DND-41 (cell line): ENCODE results near the gene DNASE1L2.

Experiments
- ATAC-seq: fragments of 200-7000 bp; cut with Tn5 transposase; 3 replicates; pipeline ENCODE4 v1.9.1; 2021; ENCODE audit warnings: low read depth; ENCODE audit not compliant: insufficient read depth
- DNase-seq: peaks from one replicate; pipeline ENCODE4 v3.0.0-alpha.2; 2020
- H2AFZ ChIP-seq: 2 replicates; pipeline ENCODE4 v1.6.0; 2012; ENCODE audit warnings: low read depth, low read length
- H3K27ac ChIP-seq: 2 replicates; pipeline ENCODE4 v1.5.1; 2012; ENCODE audit warnings: low read length, inconsistent platforms
- H3K27me3 ChIP-seq: fragments of 200-600 bp; sonication (generic); 2 replicates; pipeline ENCODE4 v1.6.0; 2012; ENCODE audit warnings: low read length, mild to moderate bottlenecking, inconsistent platforms; ENCODE audit not compliant: insufficient read depth, poor library complexity
- H3K36me3 ChIP-seq: 2 replicates; pipeline ENCODE4 v1.5.1; 2012; ENCODE audit warnings: low read length, inconsistent platforms; ENCODE audit not compliant: insufficient read depth
- H3K4me1 ChIP-seq: 2 replicates; pipeline ENCODE4 v1.5.1; 2012; ENCODE audit warnings: mild to moderate bottlenecking, low read length; ENCODE audit not compliant: insufficient read depth
- H3K4me2 ChIP-seq: 2 replicates; pipeline ENCODE4 v1.6.0; 2012; ENCODE audit warnings: mild to moderate bottlenecking, moderate library complexity, low read length, inconsistent platforms; ENCODE audit not compliant: insufficient read depth
- H3K4me3 ChIP-seq, 2 experiments: fragments of 200-600 bp in 1 of 2; shearing (Covaris generic) in 1 of 2; 2 replicates each; pipeline ENCODE4 v1.5.1; 2012 to 2016; ENCODE audit warnings: inconsistent platforms in 2 of 2, low read length in 2 of 2, mild to moderate bottlenecking in 2 of 2, low read depth in 1 of 2, moderate library complexity in 1 of 2
- H3K79me2 ChIP-seq: 2 replicates; pipeline ENCODE4 v1.6.0; 2012; ENCODE audit warnings: low read length, inconsistent platforms; ENCODE audit not compliant: insufficient read depth
- H3K9ac ChIP-seq: 2 replicates; pipeline ENCODE4 v1.6.0; 2012; ENCODE audit warnings: low read depth, mild to moderate bottlenecking, inconsistent platforms, low read length, moderate library complexity
- H3K9me3 ChIP-seq: 2 replicates; pipeline ENCODE4 v1.5.1; 2012; ENCODE audit warnings: low read length, moderate library complexity, mild to moderate bottlenecking, inconsistent platforms; ENCODE audit not compliant: insufficient read depth, severe bottlenecking
- H4K20me1 ChIP-seq: 2 replicates; pipeline ENCODE4 v1.6.0; 2012; ENCODE audit warnings: low read length; ENCODE audit not compliant: insufficient read depth
- CTCF ChIP-seq: IDR thresholded peaks from 2 replicates; pipeline ENCODE4 v1.5.1; 2012; ENCODE audit warnings: borderline replicate concordance, low read length, moderate library complexity, mild to moderate bottlenecking; ENCODE audit not compliant: poor library complexity, severe bottlenecking; ENCODE audit errors: extremely low read depth
- EZH2 ChIP-seq: IDR thresholded peaks from 3 replicates; pipeline ENCODE4 v1.6.1; 2012; ENCODE audit warnings: borderline replicate concordance, low read depth, mild to moderate bottlenecking, moderate library complexity, low read length, inconsistent platforms; ENCODE audit not compliant: severe bottlenecking

Gene DNASE1L2

GRCh38 chr16:2196981-2197511, 39.2 kb upstream of the DNASE1L2 start:
- Histone ChIP-seq H2AFZ (no peak overlapping the region), H3K4me2 (no peak overlapping the region), H3K4me3 (no peak overlapping the region), H3K9me3 (no peaks in the 10 kb centered on the region), H3K27me3 (peaks cover 49% of the 10 kb centered on the region), H3K79me2 (no peaks in the 10 kb centered on the region), H3K36me3 (no peaks in the 10 kb centered on the region), H3K9ac (no peak overlapping the region), H3K27ac (no peak overlapping the region), H4K20me1 (peaks cover 16% of the 10 kb centered on the region), H3K4me1 (peaks cover 12% of the 10 kb centered on the region)
- ATAC-seq (no peak), DNase-seq (no peak)
- no peak for TF ChIP-seq CTCF
- TF ChIP-seq EZH2: no peak

GRCh38 chr16:2197765-2198164, 38.5 kb upstream of the DNASE1L2 start:
- Histone ChIP-seq H2AFZ (no peak overlapping the region), H3K27me3 (peaks cover 49% of the 10 kb centered on the region), H4K20me1 (peaks cover 16% of the 10 kb centered on the region), H3K4me1 (peaks cover 12% of the 10 kb centered on the region), H3K79me2 (no peaks in the 10 kb centered on the region), H3K4me3 (no peak overlapping the region), H3K27ac (no peak overlapping the region), H3K4me2 (no peak overlapping the region), H3K9me3 (no peaks in the 10 kb centered on the region), H3K9ac (no peak overlapping the region), H3K36me3 (no peaks in the 10 kb centered on the region)
- TF ChIP-seq EZH2: no peak
- no peak for TF ChIP-seq CTCF
- ATAC-seq (no peak), DNase-seq (no peak)

- Histone ChIP-seq H3K27ac (no peak overlapping the region), H3K36me3 (no peaks in the 10 kb centered on the region), H2AFZ (no peak overlapping the region), H3K9me3 (no peaks in the 10 kb centered on the region), H3K4me3 (no peak overlapping the region), H3K4me2 (no peak overlapping the region), H3K9ac (no peak overlapping the region), H3K79me2 (no peaks in the 10 kb centered on the region), H3K27me3 (peaks cover 49% of the 10 kb centered on the region), H4K20me1 (peaks cover 15% of the 10 kb centered on the region), H3K4me1 (peaks cover 12% of the 10 kb centered on the region)
- ATAC-seq: no peak
- DNase-seq: no peak
- TF ChIP-seq CTCF: no peak
- no peak for TF ChIP-seq EZH2
Observed at GRCh38 chr16:2198283-2198682, 38.0 kb upstream of the DNASE1L2 start.

- Histone ChIP-seq H3K27me3 (peaks cover 44% of the 10 kb centered on the region), H3K4me3 (no peak overlapping the region), H3K9me3 (no peaks in the 10 kb centered on the region), H3K36me3 (no peaks in the 10 kb centered on the region), H3K9ac (no peak overlapping the region), H3K4me2 (no peak overlapping the region), H3K4me1 (peaks cover 12% of the 10 kb centered on the region), H4K20me1 (peaks cover 11% of the 10 kb centered on the region), H2AFZ (no peak overlapping the region), H3K79me2 (no peaks in the 10 kb centered on the region), H3K27ac (no peak overlapping the region)
- ATAC-seq (no peak), DNase-seq (no peak)
- no peak for TF ChIP-seq EZH2
- TF ChIP-seq CTCF: no peak
Observed at GRCh38 chr16:2199095-2199494, 37.1 kb upstream of the DNASE1L2 start.
